ENCODE results near the gene PTHLH. TPM values are rescaled to one million over a fixed set of nuclear protein-coding genes. Genes with fewer than 3 reads are reported as not detected.

Gene PTHLH
- total RNA-seq, 1 experiment from 2014 or later: 0.35 TPM

GRCh38 chr12:27931390-27931789 is 41.1 kb downstream of the PTHLH start:
- no peak overlapping the region for H4K8ac ChIP-seq (replicated peaks; ENCODE audit: insufficient read length, low read depth, low read length)
- H3K4me1 ChIP-seq (ENCODE audit: insufficient read depth, low read length): no peaks in the 10 kb centered on the region
- H4K20me1 ChIP-seq (ENCODE audit: control insufficient read depth, insufficient read depth, insufficient read length): no peaks in the 10 kb centered on the region
- H3K18ac ChIP-seq (ENCODE audit: insufficient read length, low read depth, low read length): no peak overlapping the region
- no peak overlapping the region for H3K4me2 ChIP-seq (ENCODE audit: insufficient read depth, insufficient read length, low read length)
- H3K9ac ChIP-seq (ENCODE audit: extremely low read depth, insufficient read length, low read length): no peak overlapping the region
- no peak overlapping the region for H3K4me3 Mint-ChIP-seq
- no peak overlapping the region for H3K4ac ChIP-seq (ENCODE audit: low read depth, low read length)
- H3K27ac ChIP-seq (ENCODE audit: insufficient read length, low read depth, low read length): no peak overlapping the region
- H3K36me3 Mint-ChIP-seq (ENCODE audit: insufficient read depth in 1 of 3, low read depth in 3 of 3): no peaks in the 10 kb centered on the region
- H3K79me2 ChIP-seq (ENCODE audit: insufficient read depth, low read length): no peaks in the 10 kb centered on the region
- no peaks in the 10 kb centered on the region for H3K23me2 ChIP-seq (ENCODE audit: insufficient read length, low read depth, low read length, poor library complexity, severe bottlenecking)
- H2BK12ac ChIP-seq (ENCODE audit: insufficient read length, low read depth, low read length): no peak overlapping the region
- DNase-seq: no peak
- H3K9me3 Mint-ChIP-seq: no peaks in the 10 kb centered on the region
- H3K14ac ChIP-seq (ENCODE audit: insufficient read depth, low read length): no peak overlapping the region
- H4K5ac ChIP-seq (ENCODE audit: insufficient read length, low read depth, low read length): no peak overlapping the region
- no peak overlapping the region for H2AFZ ChIP-seq (ENCODE audit: low read length)
- TF ChIP-seq, protein P1, sequence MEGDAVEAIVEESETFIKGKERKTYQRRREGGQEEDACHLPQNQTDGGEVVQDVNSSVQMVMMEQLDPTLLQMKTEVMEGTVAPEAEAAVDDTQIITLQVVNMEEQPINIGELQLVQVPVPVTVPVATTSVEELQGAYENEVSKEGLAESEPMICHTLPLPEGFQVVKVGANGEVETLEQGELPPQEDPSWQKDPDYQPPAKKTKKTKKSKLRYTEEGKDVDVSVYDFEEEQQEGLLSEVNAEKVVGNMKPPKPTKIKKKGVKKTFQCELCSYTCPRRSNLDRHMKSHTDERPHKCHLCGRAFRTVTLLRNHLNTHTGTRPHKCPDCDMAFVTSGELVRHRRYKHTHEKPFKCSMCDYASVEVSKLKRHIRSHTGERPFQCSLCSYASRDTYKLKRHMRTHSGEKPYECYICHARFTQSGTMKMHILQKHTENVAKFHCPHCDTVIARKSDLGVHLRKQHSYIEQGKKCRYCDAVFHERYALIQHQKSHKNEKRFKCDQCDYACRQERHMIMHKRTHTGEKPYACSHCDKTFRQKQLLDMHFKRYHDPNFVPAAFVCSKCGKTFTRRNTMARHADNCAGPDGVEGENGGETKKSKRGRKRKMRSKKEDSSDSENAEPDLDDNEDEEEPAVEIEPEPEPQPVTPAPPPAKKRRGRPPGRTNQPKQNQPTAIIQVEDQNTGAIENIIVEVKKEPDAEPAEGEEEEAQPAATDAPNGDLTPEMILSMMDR (conservative IDR thresholded peaks at IDR 0.05): no peak
- no peak overlapping the region for H3K56ac ChIP-seq (ENCODE audit: insufficient read length, low read depth, low read length)
- H2BK20ac ChIP-seq (ENCODE audit: low read depth, low read length, poor library complexity, severe bottlenecking): no peak overlapping the region
- H3K27me3 ChIP-seq (ENCODE audit: insufficient read depth, low read length): no peaks in the 10 kb centered on the region
- no peak overlapping the region for H4K91ac ChIP-seq (ENCODE audit: insufficient read length, low read depth, low read length)
- no peaks in the 10 kb centered on the region for H3K27me3 Mint-ChIP-seq (ENCODE audit: low read depth)
- H3K23ac ChIP-seq (ENCODE audit: insufficient read length, low read depth, low read length): no peak overlapping the region
- no peak overlapping the region for H2BK120ac ChIP-seq (ENCODE audit: low read depth, low read length, poor library complexity, severe bottlenecking)
- H2BK15ac ChIP-seq (ENCODE audit: low read depth, low read length): no peak overlapping the region
- H2BK5ac ChIP-seq (ENCODE audit: insufficient read length, low read length): no peak overlapping the region
- no peaks in the 10 kb centered on the region for H3K79me1 ChIP-seq (ENCODE audit: insufficient read depth, low read depth, low read length, poor library complexity, severe bottlenecking)
- no peaks in the 10 kb centered on the region for H3K4me1 Mint-ChIP-seq
- no peaks in the 10 kb centered on the region for H3K9me3 ChIP-seq (ENCODE audit: control insufficient read depth, low read depth, low read length)
- WGBS (ENCODE audit: extremely low coverage, insufficient read length, low lambda C conversion rate): no CpG with 5 or more reads among the region's 1 CpG
- H2AK5ac ChIP-seq (ENCODE audit: insufficient read length, low read length): no peak overlapping the region
- H3T11ph ChIP-seq (ENCODE audit: low read length): no peak overlapping the region
- no peak overlapping the region for H3K27ac Mint-ChIP-seq

All from H9 (cell line).